Tongue (tissue), 2 donors: ENCODE data around the gene TMEM106C. TPM values are rescaled to one million over a fixed set of nuclear protein-coding genes. Genes with fewer than 3 reads are reported as not detected.
A peak's percentile ranks its signal among the peaks of the same experiment; 100 is the strongest.

ENCODE experiments used
- DNase-seq: peaks from one replicate; pipeline ENCODE4 v3.0.0-alpha.2; 2015
- total RNA-seq: library from RNA; depleted of rRNA; stranded (reverse); fragments of >200 nt; gene quantifications from one replicate; pipeline ENCODE4 v1.2.3, GENCODE V29; 2014

The TMEM106C gene
- total RNA-seq, 1 donor from 2014 or later = 54.4 TPM

DNA sequence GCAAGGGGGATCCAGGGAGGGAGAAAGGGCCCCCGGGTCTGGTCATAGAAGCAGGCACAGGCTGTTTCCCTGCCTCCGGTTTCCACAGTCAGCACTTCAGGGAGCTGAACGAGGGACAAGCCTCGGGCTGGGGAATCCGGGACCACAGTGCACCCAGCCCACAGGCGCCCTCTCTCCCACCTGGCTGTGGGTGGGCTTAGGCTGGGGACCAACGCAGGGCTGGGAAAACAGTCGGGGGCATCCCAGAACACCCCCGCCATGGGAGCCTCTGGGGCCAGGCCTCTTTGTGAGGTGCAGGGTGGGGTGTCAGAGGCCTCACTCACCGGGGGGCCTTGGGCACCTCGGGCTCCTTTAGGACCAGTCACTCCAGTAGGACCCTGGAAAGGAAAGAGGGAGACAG lies 16.3 kb downstream of the TMEM106C start:
- no peak for DNase-seq

DNA sequence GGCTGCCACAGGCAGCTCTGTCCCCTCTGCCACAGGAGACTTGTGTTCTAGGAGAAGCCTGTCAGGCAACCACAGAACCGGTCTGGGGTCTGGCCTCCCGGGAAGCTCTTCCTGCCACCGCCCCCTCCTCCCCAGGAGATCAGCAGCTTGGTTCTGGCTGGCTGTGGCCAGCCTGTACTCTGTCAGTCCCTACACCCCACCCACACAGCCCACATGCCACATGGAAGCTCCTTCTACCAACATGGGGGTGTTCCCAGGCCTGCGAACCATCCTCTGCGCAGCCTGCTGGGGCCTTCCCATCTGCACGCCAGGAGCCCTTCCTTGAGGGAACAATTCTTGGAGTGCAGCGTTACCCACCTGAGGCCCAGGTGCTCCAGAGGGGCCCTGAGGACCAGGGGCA lies 16.8 kb downstream of the TMEM106C start:
- no peak for DNase-seq

DNA sequence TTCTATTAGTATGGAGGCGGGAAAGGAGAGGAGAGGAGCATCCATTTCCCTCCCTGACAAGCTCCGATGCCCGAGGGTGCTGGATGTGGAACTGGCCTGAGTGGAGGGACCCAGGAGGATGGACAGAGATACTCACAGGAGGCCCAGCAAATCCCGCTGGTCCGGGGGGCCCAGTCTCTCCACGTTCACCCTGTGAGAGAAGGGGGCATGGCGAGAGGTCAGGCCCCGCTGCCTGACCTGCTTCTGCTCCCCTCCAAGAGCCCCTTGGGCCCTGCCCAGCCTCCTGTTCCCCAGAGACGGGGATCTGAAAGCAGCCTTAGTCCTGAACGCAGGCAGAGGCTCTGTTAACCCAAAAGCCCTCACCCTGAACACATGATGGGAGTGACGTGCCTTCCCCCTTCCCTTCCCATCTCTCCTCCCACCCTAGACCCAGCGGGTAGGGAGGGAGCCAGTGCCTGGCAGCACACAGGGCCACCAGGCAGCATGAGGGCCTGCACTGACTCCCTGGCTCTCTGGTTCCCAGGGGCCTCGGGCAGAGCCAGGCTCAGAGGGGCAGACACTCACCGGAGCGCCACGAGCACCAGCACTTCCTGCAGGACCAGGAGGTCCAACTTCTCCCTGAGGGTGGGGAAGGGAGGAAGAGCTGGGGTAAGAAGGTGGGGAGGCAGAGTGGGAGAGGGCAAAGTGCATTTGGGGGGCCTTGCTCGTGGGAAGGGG lies 17.5 kb downstream of the TMEM106C start:
- DNase-seq = no peak

DNA sequence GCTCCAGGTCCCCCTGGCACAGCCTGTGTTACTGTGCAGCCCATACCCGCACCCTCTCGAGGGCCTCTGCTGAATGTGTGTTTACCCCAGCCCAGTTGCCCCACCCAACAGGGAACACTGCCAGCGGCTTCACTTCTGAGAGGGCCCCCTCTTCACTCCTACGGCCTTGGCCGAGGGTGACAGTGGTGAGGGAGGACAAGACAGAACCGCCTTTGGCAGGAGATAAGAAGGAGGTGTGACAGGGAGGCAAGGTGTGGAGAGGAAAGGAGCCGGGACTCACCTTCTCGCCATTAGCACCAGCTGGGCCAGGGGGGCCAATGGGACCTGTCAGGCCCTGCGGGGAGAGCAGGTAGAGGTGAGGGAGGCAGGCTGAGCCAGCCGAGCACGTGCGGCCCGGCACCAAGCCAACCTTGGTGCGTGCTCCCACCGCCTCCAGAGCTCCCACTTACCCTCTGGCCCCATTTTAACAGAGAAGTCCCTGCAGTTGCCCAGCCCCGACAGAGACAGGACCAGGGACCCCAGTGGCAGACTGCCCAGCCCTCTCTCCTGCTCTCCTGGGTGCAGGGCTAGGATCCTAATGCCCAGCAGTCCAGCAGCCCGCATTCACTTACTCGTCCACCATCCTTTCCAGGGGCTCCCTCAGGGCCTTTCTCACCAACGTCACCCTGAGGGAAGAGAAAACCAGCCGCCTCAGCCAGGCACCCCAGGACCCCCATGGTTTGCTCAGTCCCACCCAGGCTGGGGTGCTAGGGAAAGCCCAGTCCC lies 18.3 kb downstream of the TMEM106C start:
- peak; percentile 53 for DNase-seq

DNA sequence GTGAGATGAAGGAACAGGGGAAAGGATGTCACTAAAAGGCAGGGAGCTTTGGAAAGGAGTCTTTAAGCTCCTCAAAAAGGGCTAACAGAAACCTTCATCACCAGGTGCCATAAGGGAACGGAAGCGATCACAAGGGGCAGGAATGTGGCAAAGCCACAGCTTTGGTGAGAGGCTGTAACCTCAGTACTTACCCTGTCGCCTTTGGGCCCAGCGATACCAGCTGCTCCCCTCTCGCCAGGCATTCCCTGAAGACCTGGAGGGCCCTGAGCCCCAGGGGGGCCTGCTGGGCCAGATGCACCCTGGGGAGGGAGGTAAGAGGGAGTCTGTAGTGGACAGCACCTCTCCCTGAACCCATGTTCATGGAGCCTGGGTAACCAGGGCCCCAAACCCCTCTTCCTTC lies 18.9 kb downstream of the TMEM106C start:
- no peak for DNase-seq

DNA sequence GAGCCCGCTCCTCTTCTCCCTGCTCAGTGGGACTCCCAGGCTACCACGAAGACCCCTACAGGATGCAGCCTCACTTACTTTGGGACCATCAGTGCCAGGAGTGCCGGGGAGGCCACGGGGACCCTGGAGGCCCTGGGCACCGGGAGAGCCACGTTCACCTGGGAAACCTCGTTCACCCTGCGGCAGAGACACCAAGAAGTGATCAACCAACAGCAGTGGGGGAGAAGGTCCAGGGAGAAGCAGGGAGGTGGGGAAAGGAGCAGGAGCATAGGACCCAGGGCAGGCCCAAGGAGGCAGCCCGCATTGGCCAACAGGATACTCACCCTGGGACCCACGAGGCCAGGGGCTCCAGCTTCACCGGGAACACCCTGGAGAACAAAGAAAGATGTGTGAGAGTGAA lies 19.4 kb downstream of the TMEM106C start:
- no peak for DNase-seq

DNA sequence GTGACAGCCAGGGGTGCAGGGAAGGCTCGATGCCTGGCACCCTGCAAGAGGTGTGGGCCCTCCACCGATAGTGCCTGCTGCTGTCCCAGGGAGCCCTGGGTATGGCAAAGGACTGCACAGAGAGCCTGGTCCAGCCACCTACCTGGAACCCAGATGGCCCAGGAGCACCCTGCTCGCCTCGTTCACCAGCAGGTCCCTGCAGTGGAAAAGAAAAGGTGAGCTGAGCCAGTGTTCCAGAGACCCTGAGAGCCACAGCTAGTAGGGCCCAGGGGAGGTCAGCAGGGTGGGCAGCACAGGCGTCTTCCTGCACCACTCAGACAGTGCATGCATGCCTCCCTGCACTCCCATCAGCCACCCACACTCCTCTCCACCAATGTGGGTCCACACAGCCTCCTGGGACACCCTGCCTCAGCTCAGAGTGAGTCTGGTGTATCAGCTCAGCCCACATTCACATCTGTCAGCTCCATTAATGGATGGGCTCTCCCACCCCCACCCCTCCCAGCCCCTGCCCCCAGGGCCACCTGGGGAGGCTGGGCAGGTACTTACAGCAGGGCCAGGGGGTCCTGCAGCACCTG lies 20.2 kb downstream of the TMEM106C start:
- DNase-seq = no peak

DNA sequence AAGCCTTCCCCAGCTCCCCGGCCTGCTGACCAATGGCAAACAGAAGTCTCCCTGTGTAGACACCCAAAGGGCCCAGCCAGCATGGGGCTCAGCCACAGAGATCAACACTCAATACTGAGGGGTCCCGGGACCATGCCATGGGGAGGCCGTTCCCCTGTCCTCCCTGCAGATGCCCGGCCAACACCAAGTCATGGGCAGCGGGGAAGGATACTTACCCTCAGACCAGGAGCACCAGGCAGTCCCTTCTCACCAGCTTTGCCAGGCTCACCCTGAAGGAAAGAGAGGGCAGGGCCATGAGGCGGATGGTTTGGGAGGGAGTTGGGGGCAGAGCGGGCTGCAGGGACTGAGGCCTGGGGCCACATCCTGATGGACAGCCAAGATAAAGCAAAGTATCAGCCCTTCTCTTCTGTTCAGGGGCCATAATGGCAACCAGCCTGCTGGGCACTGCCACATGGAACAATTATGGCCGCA lies 21.0 kb downstream of the TMEM106C start:
- no peak for DNase-seq

DNA sequence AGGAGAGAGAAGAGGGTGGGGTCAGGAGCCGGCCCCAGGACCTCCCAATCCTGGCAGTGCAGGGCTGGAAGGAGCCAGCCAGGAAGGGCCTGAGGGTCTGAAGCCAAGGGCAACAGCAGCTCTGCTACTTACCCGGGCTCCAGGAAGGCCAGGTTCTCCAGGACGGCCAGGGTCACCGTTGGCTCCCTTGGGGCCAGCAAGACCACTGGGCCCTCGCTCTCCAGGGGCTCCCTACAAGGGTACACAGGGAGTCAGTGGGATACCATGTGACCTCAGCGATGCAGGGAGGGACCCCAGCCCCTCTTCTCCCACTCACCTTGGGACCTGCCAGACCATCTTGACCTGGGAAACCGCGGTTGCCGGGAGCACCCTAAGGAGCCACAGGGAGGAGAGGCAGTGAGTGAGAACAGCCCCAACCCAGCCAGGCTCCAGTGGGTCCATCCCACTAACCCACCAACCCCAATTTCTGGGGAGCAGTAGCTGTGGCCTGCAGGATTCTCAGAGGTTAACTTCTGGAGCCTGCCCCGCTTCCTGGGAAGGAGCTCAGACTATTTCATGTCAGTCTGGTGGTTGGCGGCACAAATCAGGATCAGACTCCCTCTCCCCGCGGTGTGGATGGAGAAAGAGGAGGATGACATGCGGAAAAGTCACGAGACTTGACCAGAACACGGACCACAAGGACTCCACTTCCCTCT lies 22.3 kb downstream of the TMEM106C start:
- DNase-seq = no peak

DNA sequence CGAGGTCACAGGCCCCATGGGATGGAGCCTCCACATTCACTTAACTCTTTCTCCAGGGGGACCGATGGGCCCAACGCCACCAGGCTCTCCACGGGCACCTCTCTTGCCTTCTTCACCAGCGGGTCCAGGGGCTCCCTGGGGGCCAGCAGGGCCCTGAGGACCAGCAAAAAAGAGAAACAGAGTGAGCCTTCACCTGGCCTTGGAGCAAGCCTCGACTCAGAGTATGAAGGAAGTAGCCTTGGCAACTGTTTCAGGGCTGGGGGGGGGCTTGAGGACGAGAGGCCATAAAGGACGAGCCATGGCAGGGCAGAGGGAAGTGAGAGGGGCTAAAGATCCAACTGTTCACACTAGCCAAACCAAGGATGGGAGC lies 22.9 kb downstream of the TMEM106C start:
- DNase-seq = no peak

DNA sequence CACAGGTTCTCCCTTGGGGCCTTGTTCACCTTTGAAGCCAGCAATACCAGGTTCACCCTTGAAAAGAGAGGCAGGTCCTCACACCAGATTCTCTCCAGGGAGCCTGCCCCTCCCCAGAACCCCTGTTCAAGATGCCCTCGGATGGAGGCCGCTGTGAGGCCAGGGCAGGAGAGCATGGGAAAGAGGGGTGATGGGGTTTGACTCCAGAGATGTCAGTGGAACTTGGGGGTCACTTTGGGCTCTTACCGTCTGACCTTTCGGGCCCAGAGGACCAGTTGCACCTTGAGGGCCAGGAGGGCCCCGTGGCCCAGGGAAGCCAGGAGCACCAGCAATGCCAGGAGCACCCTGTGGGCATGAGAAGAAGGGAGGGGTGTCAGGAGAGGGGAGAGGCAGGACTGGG lies 23.4 kb downstream of the TMEM106C start:
- DNase-seq = no peak

DNA sequence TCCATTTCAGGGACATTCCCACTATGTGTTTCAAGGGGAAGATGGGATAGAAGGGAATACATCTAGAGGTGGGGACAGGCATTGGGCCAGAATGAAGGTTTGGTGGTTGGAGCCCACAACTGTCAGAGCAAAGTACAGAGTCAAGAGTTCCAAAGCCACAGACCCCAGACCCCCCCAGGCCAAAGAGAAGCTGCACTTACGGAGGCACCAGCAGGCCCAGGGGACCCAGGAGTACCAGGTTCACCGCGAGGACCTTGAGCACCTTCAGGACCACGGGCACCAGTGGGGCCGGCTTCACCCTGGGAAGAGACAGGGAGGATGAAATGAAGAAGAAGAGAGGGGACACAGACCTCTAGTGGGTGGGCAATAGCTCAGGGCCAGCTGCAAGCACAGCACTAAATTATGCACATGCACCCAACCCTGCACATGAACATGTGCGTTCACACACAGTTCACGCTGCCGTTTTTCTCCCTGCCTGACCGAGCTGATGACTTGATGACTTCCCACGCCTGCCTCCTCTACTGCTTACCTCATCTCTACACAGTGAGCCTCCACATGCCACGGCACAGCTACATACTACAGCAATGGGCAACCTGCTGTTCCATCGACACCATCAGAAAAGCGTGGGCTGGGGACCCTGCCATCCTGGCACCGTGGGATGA lies 24.1 kb downstream of the TMEM106C start:
- DNase-seq = no peak

DNA sequence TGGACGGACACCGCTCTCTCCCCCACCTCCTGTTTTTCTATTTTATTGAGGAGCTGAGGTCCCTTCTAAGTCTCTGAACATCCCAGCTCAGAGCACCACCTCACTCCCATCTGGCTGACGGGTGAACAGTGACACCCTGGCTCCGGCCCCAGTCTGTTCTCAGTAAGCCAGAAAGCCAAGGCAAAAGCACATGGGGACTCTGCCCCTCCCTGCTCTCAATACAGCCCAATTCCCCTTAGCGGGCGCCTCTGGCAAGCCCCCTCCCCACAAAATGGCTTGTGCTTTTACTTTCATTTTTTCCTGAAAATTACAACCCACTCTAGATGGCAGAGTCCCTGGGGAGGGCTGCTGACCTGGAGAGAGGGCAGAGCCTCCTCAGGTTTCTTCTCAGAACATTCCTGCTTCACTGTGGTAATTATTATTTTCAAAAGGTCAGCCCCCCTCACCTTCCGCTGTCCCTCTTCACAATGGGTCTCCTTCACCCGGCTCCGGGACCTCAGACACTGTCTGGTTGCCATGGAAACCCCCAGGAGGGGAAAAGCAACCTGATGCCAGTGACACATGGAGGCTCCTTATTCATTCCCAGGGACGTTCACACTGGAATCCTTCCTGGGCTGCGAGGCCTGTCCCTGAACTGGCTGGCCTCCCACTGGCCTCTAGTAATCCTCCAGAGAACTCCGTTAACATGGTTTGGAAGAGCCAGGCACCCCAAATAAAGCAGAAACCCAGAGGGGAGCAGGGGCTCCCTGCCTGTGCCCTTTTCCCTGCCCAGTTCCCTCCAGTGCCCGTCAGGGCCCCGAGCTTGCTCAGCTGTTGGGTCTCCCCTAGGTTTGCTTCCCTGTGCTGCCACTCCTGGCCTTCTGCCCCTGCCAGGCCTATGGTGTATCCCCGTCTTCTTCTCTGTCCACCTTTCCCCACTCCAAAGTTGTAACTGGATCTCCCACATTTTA lies 25.0 kb downstream of the TMEM106C start:
- peak; percentile 55 for DNase-seq

DNA sequence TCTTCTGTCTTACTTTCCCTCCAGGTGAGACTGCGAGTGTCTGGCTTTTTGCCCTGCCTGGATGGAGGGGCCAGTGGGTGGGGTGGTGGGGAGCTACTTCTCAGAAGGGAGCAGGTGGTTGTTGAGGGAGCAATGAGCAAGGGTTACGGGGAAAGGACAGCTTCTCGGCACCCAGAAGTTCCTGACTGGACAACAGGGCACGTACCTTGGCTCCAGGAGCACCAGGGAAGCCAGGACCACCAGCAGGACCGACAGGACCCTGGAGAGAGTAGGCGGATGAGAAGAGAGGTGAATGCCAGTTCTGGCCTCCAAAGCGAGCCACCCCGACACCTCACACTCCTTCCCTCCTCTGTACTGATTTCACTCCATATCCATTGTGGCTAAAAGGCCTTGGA lies 25.6 kb downstream of the TMEM106C start:
- DNase-seq = no peak

DNA sequence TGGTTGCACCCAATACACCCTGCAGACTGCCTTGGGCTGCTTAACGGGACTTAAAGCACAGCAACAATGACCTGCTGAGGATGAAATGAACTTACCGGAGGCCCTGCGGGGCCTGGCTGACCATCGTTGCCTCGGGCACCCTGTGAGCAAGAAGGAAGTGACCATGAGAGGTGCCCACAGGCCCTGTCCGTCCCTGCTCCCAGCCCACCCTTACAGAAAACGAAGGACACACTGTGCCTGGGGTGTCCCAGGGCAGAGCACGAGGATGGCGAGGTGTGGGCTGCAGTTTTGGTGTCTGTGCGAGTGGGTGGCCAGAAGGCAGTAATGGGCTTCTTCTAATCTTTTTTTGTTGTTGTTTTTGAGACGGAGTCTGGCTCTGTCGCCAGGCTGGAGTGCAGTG lies 26.3 kb downstream of the TMEM106C start:
- no peak for DNase-seq

DNA sequence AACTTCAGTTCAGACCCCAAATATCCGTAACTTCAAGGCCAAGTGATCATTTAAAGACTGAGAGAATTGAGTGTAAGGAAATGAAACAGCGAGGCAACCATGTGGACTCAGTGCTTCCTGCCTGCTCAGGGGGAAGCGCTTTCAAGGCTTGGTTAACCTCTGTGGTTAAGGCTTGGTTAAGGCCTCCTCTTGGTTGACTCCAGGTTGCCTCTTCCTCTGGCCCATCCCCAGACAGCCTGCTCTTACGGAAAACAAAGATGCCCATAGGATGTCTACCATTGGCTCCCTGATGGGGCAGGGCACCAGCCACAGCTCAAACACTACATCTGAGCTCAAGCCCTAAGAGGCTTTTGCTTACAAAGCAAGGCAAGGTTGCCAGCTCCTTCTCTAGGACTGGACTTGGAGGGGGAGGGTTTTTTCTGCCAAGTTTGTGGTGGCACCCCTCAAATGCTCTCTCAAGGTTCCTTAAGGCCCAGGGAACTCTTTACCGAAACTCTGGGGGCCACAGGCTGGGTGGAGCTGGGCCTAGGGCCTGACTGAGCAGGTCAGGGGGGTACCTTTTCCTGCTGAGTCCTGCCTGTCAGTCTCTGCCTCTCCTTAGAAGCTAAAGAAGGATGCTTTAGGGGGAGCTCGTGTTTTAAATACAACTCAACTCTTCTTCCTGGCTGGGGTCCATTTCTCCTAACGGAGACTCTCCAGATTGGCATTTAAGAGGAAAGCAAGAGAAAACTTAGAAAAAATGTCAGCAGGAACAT lies 27.1 kb downstream of the TMEM106C start:
- DNase-seq = peak; percentile 77

DNA sequence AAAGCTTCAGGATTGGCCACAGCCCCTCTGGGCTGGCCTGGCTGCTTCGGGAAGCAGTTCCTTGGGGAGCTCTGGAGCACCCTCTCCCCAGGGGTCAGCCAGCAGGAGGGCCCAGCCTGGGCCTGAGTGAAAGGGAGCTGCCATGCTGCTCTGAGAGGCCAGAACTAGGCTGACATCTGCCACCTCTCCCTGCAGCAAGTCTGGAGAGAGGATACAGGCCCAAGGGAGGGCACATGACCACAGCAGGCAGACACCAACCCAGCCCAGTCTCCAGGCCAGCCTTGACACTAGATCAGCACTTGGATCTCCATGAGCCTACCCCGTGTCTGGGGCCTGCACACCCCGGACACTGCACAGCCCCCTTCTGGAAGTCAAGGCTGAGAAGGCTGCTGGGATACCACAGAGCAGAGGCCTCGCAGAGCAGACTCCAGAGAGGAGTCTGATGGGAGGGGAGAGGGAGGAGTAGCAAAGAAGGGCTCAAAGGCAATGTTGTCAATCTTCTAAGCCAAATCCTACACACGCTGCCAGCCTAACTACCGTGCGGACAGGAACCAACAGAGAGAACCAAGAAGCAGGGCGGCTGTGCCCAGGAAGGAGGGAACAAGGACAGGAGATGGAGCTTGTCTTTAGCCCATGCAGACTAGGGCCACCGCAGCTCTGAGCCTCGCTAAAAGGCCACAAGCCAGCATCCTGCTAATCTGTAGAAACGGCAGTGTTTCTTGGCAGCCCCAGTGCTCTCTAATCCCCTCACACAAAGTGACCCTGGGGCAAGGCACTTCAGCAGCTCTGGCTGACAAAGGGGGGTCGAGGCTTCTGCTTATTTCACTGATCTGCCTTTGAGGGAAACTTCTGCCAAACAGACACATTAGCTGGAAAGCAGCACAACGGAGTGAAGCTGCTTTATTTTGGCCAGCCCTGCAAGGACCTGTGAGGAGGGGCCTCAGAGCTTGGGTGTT lies 28.0 kb downstream of the TMEM106C start:
- peak; percentile 58 for DNase-seq

DNA sequence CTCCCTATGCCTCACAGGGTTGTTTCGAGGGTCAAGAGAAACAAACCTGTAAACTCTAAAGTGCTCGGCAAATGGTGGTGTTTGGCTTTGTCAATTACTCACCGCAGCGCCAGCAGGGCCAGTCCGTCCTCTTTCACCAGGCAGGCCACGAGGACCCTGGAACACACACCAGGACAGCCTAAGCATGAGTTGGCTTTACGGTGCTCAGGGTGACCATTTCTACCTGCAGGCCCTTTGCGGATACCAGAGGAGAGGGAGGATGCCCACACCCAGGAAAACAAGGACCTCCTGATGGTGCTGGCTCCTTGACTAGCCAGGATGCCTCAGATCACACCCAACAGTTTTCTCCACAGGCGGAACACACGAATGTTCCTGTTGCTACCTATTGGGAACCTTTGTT lies 29.4 kb downstream of the TMEM106C start:
- no peak for DNase-seq

DNA sequence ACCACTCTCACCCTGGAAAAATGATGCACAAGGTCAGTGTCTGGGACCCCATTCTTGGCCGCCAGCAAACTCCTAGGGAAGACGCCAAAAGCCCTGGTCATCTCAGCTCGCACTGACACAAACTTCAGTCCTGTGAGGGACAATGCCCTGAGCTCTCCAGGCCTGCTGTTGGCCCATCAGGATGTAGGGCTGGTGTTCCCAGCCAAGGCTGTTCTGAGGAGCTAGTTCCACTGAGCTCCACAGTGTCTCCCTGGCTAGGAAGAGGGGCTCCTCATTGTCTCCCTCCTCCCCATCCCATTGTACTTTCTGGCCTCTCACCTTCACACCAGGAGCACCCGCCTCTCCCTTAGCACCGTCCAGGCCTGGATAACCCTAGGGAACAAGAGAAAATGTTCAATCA lies 30.1 kb downstream of the TMEM106C start:
- DNase-seq = no peak
